GM18861 (cell line): Measurements from ENCODE around the gene LMO1.

ENCODE experiments used
- ATAC-seq: cut with Tn5 transposase; IDR thresholded peaks from one replicate; pipeline ENCODE4 v1.9.1; 2021; ENCODE audit not compliant: unreplicated experiment

The LMO1 gene

DNA sequence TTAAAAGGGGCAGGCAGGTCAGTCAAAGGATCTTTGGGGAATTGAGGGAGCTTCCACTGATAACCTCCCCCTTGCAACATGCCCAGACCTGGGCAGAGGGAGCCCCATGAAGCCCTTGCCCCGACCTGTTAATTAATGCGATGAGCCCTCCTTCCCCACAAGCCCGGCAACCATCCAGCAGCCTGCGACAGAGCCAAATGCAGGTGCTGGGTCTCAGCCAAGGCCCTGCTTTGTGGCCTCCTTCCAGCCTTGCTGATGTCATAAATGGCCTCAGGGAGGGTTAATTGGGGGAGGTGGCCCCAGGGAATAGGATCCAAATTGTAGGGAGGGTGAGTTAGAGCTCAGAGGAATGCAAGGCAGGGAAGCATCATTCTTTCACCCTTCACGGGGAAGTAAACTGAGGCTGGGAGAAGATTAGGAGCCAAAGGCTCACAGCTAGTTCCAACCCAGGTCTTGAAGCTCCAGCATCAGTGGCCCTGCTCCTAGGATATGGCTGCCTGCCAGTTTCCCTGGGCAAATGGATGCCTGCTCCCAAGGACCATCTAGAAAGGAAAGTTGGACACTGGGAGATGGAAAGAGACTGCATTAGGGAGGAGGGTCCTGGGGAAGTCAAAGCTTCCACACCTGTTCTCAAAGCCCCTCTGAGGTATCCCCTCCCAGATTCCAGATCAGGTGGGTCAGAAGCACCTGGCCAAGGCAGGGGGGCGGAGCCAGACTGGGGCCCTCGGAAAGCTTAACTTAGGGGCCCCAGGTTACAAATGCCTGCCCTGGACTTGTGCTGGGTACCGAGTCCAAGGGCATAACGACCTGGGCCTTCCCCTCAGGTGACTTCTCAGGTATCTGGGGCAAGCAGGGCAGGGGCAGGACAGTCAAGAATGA, 34.1 kb downstream of the LMO1 start:
- ATAC-seq, result no peak

DNA sequence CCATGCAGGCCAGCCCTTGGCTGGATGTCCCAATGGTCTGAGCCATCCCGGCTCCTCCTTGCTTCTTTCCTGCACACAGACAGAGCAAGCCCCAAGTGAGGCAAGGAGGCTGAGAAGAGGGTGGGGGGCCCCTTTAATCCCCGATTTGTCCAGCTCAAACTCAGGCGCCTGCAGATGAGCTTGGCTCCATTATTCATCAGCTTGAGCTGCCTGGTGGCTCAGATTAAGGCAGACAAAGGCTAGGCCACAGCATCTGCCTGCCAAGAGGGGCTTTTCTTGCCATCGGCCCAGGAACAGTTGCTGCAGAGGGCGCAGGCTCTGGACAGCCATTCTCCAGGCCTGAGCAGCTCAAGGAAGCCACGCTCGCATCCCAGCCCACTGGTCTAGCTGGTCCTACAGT, 35.4 kb downstream of the LMO1 start:
- no peak for ATAC-seq

DNA sequence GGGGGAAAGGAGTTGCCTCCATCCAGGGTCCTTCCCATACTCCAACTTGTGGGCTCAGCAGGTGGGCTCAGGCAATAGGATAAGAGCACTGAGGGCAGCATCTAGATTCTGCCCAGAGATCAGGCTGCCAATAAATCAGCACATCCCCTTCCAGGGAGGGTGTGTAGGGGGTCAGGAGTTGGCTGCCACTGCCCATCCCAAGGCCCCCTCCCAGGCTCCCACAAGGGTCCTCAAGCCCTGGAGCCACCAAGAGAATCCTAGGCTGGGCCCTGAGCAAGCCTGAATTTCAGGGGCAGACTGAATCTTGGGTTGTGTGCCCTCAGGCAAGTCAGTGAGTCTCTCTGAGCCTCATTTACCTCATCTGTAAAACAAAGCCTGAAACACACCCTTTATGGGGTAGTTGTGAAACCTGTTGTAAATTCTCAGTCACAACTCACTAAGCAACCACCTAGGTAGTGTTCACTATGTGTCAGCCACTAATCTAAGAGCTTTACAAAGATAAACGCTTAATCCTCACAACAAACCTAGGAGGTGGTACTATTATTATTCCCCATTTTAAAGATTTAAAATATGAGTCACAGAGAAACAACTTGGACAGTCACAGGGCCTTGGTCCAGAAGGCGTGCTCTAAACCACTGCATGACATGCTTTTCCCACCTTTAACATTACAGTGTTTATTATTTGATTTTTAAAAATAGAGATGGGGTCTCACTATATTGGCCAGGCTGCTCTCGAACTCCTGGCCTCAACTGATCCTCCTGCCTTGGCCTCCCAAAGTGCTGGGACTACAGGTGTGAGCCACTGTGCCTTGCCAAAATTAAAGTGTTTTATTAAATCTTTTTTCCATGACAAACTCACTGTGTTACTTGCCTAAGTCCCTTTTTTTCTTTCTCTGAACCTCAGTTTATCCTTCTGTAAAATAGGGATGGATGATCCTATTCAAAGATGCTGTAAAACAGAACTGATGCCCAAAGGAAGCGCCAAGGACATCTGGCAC, 36.2 kb downstream of the LMO1 start:
- ATAC-seq, result no peak

DNA sequence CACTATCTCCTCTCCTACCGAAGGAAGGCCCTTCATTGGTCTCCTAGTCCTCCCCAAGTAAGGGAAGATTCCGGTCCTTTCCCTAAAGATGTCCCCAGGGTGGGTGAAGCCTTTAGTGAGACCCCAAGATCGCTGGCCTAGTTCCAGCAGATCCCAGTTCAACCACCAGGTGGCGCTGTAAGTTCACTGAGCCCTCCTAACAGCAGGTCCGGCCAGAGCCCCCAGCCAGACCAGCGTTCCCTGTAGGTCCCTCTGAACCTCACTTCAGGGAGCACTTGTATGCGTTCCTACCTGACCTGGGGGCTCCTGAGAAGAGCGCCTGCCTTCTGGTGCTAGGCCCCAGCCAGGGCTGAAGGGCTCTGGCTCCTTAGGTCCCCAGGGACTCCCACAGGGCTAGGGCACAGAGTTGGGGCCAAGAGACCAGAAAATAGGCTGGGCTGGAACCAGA, 38.1 kb downstream of the LMO1 start:
- peak; percentile 64 for ATAC-seq

DNA sequence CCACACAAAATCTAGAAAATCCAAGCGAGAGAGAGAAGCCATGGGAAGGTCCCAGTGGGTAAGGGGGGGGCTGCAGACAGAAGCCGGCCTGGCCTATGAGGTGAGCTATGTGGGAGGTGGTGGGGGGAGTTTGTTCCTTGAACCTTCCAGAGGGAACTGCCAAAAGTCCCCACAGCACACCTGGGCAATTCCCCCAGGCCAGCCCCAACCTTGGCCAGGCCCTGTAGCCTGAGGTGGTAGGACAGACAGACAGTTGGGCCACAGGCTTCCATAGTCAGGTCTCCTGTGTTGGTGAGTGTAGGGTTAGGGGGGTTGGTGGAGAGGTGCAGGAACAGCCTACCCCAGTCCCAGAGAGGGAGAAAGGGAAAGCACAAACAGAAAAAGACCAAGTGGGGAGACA, 39.0 kb downstream of the LMO1 start:
- ATAC-seq, result no peak

DNA sequence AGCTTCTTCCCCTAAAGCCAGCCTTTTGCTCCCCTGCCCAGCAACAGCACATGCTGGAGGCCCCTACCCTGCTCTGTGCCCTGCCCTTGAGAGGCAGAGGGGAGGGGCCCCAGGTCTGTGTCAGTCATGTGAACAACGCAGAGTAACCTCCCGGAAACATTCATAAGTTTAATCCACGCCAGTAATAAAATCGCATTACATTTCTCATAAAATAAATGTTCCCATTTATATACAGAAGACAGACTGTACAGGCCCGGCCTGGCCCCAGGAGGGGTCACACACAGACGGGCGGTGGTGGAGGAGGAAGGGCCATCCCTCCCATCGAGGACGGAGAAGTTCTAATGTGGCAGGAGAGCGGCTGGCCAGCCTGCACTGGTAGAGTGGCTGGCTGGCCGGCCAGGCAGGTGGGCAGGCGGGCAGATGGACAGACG, 39.5 kb downstream of the LMO1 start:
- ATAC-seq, result no peak

DNA sequence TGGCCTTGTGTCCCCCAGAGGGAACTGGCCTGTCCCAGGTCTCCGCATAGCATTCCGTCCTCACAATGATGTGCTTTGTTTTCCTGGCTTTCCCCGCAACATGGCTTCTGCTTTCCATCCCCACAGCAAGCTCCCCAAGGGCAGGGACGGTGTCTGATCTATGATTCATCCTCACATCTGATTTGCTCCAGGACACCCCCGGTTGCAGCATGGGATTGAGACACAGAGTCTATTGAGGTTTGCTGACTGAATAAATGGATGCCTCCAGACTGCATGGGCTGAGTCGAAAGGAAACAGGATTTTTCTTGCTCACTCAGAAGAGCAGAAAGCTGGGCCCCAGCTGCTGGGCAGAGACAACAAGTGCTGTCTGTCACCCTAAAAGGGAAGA, 40.2 kb downstream of the LMO1 start:
- ATAC-seq, result no peak

DNA sequence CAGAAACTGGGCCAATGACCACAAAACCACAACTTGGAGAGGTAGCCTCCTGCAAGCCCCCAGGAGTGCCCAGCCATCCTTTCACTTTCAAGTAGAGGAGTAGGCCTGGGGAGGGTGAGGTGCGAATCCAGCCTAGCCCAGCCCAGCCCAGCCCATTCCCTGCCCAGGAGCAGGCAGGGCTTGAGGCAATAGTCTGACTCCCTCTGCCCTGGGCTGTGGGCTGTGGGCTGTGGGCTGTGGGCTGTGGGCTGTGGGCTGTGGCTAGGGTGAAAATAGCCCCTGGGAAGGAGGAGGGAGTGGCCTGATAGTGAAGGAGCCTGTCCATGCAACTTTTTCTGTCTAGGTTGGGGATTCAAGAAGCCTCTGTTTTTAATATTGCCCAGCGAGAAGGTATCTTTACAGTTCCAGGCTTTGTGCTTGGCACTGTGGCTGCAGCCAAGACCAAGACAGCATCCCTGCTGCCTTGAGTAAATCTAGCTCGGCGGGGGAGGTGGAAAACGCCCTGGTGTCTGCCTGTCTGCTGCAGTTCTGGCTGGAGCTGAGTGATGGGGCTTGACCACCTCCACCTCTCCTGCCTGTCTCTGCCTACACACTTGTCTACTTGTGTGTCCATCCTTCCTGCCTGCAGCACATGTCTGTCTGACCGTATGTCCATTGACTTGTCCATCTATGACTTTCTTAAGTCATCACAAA, 40.7 kb downstream of the LMO1 start:
- ATAC-seq, result no peak

DNA sequence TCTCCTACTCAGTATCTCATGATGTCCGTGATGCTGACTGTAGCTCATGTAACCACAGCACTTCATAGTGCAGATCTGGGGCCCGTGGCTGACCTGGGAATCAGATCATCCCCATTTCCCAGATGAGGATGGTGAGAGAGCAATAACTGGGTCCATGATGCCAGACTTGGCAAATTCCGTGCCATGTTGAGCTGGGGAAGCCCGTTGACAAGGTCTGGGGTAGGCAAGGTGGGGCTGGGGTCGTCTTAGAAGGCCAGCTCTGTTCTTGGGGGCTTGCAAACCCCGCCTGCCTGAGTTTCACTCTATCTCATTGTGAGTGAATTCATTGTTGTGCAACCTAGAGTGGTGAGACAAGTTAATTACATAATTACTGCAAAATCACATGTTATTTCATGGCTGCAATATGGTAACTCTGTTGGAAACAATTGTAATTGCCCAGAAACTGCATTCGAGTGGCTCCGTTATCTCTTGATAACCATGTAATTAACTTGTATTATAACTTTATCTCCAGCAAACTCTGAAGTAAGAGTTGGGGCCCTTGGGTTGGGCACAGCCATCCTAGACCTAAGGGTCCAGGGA, 41.7 kb downstream of the LMO1 start:
- no peak for ATAC-seq

DNA sequence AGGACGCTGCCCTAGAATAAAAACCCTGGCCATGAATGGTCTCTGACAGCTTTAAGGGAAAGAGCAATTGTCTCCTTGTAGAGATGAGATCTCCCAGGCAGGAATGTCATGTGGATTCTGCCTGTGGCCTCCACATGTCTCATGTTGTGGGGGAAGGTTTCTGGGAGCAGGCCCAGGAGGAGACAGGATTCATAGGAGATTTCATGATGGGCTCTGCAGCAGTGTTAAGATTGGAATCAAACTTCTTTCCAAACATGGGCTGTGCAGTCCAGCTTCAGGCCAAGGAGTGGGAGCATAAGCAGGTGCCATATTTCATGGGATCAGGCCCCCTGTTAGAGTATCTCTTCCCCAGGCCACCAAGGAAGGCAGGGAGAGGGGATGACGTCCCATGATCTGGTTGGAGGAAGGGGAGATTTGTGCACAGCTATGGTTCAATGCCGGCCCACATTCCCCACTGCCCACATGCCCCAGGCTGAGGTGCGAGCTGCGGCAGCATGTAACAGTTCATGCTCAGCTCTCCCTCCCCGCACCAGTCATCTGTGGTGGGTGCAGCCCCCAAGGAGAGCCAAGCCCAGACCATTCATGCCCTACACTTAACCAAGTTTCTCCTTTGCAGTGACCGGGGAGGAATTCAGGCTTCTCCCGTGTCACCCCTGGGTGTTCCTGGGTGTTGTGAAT, 42.5 kb downstream of the LMO1 start:
- ATAC-seq, result no peak

DNA sequence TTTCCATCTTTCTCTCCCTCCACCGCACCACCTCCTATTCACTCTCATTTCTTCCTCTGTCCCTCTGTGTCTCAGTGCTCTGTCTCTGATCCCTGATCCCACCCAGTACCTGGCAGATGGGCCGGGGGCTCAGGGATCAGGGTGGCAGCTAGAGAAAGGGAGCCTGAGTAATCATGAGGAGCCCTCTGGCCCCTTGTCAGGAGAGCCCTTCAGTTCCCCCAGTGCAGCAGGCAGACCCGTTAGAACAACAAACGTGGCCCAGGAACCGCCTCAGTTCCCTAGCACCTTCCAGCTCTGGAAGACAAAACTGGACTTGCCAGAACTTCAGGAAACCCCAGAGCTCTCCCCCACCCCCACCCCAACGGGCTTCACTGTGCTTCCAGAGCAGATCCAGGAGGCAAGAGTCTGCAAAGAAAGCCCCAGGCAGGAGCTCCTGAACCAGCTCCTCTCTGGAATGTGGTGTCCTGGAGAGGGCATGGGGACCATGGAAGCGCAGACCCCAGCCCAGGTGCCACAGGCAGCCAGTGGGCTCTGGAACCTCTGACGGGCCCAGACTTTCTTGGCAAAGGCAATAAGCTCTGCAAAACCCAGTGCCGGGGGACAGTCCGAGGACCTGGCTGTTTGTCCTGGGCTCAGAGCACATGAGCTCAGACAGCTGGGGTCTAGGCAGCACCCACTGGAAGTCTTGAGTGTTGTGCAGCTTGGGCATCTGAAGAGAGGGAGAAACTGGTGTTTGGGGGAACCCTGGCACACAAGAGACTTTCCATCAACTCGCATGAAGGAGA, 43.2 kb downstream of the LMO1 start:
- no peak for ATAC-seq

DNA sequence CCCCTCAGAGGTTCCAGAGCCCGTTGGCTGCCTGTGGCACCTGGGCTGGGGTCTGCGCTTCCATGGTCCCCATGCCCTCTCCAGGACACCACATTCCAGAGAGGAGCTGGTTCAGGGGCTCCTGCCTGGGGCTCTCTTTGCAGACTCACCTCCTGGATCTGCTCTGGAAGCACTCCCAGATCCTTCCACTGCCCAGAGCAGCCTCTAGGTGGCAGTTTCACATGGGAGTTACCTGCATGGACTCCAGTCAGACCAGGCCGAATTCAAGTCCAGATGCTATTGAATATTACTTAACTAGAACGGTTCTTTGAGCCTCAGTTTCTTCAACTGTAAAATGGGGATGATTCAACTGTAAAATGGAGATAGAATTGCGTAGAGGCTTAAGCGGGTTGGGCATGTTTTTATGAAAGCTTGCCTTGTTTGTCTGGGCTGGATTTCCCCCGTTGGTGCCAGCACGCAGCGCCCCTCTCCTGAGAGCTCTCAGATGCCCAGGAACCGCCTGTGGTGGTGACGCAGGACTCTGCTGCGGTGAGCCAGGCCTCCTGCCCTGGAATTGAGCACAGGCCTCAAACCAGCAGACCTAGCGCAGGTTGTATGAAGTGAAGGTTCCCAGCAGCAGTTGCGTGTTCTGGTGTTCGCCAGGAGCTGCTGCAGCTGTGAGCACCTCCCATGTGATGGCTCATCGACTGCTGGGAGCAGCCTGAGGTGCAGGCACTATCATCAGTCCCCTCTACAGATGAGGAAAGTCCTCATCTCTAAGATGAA, 44.2 kb downstream of the LMO1 start:
- ATAC-seq, result peak; percentile 54

DNA sequence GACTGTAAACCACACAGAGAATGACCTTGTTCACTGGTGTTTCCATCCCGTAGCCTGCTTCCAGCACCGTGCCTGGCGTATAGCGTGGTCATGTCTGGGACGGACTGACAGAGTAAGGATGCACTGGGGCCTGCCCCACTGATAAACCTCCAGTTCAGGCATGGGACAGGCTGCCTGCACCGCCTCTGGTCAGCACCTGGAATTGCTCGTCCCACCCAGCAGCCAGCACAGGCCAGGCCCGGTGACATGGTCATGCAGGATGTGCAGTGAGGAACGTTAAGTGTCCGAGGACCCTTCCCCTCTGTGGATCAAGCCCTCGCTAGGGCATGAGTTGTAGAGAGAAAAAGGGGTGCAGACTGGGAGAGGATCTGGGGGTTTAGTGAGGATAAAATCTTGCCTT, 44.8 kb downstream of the LMO1 start:
- no peak for ATAC-seq

DNA sequence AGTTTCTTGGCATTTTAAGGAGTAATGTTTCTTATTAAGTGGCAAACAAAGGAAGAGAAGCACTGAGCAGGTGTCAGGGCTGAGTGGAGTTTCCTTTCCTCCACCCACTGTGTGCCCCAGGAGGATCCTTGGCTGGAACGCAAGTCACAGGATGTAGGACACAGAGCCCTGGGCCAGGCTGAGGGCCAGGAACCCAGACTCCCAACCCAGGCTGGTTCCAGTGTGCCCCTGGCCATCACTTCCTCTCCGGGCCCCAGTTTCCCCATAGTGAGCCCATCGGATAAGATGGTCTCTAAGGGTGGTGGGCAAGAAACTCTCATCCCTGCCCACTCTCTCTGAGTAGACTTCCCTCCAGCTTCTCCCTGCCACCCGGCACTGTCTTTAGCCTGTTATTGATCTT, 45.3 kb downstream of the LMO1 start:
- ATAC-seq, result no peak

DNA sequence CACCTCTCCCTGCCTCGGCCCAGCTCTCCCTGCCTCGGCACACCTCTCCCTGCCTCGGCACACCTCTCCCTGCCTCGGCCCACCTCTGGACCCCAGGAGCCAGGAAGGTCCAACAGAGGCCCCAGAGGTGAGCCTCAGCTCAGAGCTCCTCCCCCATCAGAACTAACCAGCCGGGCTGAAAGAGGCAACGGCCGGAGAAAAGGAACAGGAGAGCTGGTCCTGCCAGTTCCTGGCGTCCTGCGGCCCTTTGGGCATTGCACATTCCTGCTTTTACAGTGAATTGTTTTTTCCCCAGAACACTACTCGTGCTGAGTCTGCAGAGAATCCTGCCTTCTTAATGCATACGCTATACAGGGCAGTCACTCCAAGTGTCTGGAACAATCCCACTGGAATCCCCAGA, 45.8 kb downstream of the LMO1 start:
- no peak for ATAC-seq

DNA sequence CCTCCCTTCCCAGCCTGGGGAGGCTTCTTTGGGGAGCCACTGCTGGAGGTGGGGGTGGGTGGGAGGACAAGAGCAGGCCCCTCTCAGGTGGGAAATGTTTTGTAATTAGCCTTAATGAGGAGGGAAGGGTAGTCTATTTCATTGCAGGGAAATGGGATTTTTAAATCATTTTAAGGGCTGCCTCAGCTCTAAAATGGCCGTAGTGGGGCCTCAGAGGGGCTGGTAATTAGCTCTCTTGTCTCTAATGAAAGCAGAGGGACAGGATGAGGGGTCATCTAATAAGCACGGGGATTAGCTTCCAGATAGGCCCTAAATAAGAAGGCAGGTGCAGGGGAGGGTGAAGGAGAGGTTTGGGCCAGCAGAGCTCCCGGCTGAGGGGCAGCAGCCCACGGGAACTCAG, 46.5 kb downstream of the LMO1 start:
- ATAC-seq, result no peak

DNA sequence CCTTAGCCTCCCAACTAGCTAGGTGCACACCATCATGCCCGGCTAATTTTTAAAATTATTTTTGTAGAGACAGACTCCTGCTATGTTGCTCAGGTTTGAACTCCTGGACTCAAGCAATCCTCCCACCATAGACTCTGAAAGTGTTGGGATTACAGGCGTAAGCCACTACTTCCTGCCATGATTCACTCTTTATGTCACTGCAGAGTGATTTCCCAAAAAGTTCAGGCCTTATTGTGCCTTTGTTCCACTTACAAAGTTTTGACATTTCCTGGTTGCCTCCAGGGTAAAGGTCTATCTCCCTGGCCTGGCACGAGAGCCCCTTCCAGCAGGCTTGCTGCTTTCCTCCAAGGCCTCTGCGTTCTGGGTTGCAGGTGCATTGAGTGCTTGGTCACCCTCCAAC, 50.3 kb downstream of the LMO1 start:
- no peak for ATAC-seq

DNA sequence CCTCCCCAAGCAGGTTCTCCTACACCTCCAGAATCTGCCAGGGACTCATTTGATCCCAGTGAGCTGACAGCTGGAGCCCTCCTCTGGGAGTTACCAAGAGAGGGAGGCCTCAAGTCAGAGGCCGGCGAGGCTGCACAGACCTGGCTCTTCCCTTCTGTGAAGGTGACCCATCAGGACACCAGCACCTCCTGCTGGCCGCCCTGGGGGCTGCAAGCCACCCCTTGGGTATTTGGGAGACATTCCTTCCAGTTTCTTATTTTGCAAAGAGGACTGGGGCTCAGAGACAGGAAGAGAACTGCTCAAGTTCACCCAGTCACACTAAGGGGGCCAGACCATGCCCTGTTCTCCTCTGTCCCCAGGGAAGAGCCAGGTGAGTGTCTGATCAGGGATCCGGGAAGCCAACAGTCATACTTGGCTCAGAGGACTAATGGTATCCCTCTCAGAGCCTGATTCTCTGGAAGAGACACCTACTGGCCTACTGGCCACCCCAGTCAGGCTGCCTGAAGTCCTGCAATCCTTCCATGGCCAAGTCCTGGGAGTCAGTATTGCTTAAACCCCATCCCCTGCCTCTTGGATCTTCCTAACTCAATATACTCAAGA, 54.4 kb downstream of the LMO1 start:
- no peak for ATAC-seq
